Measurements from ENCODE around the gene WBP2NL.

WBP2NL gene

GRCh38 chr22:41996826-41997225, 1.8 kb upstream of the WBP2NL start:
- no peak overlapping the region for H3K4me3 ChIP-seq (ENCODE audit: low read depth, low read length)
- TF ChIP-seq, protein P1, sequence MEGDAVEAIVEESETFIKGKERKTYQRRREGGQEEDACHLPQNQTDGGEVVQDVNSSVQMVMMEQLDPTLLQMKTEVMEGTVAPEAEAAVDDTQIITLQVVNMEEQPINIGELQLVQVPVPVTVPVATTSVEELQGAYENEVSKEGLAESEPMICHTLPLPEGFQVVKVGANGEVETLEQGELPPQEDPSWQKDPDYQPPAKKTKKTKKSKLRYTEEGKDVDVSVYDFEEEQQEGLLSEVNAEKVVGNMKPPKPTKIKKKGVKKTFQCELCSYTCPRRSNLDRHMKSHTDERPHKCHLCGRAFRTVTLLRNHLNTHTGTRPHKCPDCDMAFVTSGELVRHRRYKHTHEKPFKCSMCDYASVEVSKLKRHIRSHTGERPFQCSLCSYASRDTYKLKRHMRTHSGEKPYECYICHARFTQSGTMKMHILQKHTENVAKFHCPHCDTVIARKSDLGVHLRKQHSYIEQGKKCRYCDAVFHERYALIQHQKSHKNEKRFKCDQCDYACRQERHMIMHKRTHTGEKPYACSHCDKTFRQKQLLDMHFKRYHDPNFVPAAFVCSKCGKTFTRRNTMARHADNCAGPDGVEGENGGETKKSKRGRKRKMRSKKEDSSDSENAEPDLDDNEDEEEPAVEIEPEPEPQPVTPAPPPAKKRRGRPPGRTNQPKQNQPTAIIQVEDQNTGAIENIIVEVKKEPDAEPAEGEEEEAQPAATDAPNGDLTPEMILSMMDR (IDR thresholded peaks at IDR 0.05; ENCODE audit: borderline replicate concordance, insufficient read depth, low read depth, low read length) = no peak

DNA sequence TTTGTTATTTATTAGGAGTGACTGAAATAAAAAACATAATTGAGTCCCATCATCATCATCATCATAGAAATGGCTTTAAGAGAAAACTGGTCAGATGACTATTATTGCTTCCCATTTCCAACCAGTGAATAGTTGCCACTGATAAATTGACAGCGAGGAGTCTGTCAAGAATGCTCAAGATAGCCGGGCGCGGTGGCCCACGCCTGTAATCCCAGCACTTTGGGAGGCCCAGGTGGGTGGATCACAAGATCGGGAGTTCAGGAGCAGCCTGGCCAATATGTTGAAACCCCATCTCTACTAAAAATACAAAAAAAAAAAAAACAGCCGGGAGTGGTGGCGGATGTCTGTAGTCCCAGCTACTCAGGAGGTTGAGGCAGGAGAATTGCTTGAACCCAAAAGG, 1.9 kb downstream of the WBP2NL start:
- TF ChIP-seq, protein P1 (IDR thresholded peaks at IDR 0.05; ENCODE audit: borderline replicate concordance, insufficient read depth, low read depth, low read length) = no peak
- H3K4me3 ChIP-seq (ENCODE audit: low read depth, low read length) = no peak overlapping the region

DNA sequence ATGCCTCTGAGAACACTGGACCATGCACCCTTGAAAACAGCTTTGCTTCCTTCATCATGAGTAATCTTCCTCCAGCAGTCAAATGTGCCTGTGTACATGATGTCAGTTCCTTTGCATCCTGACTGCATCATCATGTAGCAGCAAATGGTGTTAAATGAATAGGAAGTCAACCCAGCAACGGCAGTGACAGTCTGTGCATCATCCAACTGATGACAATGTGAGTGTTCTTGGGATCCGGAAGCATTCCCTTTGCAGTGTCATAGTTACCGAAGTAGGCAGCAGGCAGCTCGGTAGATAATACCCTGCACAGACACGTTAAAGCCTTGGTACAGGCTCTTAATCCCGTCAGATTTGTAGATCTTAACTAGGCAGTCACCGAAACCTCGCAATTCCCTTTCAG, 2.5 kb downstream of the WBP2NL start:
- H3K4me3 ChIP-seq (ENCODE audit: low read depth, low read length) = no peak overlapping the region
- TF ChIP-seq, protein P1 (IDR thresholded peaks at IDR 0.05; ENCODE audit: borderline replicate concordance, insufficient read depth, low read depth, low read length) = no peak

DNA sequence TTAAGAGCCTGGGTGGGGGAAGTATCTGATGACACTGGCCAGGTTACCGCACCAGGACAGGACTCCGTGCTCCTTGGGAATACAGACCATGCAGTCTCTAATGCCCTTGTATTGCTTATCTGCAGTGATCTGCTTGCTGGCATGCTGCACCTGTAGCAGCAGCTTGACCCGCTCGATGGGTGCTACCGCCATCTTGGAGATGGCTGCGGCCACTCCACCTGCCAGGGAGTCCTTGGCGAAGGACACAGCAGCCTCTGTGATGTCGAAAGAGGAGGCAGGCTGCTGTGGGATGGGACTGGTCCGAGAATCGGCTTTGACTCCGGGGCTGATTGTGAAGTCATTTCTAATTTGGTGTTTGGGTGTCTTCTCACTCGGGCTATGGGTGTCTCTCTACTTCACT, 3.1 kb downstream of the WBP2NL start:
- TF ChIP-seq, protein P1 (IDR thresholded peaks at IDR 0.05; ENCODE audit: borderline replicate concordance, insufficient read depth, low read depth, low read length) = no peak
- no peak overlapping the region for H3K4me3 ChIP-seq (ENCODE audit: low read depth, low read length)

DNA sequence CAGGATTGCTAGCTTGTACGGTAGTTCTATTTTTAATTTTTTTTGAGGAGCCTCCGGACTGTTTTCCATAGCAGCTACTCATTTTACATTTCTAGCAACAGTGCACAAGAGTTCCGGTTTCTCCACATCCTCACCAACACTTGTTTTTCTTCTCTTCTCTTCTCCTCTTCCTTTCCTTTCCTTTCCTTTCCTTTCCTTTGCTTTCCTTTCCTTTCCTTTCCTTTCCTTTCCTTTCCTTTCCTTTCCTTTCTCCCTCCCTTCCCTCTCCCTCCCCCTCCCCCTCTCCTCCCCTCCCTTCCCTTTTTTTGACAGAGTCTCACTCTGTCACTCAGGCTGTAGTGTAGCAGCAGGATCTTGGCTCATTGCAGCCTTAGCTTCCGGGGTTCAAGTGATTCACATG, 9.3 kb downstream of the WBP2NL start:
- no peak overlapping the region for H3K4me3 ChIP-seq (ENCODE audit: low read depth, low read length)
- TF ChIP-seq, protein P1 (IDR thresholded peaks at IDR 0.05; ENCODE audit: borderline replicate concordance, insufficient read depth, low read depth, low read length) = no peak

DNA sequence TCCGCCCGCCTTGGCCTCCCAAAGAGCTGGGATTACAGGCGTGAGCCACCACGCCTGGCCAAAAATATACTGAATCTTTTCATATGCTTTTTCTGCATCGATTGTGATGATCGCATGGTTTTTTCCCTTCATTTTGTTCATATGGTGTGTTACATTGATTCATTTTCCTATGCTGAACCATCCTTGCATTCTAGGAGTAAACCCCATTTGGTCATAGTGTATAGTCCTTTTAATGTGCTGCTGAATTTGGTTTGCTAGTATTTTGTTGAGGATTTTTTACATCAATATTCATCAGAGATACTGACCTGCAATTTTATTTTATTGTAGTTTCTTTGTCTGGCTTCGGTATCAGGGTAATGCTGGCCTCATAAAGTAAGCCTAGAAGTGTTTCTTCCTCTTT, 12.2 kb downstream of the WBP2NL start:
- TF ChIP-seq, protein P1 (IDR thresholded peaks at IDR 0.05; ENCODE audit: borderline replicate concordance, insufficient read depth, low read depth, low read length) = no peak
- no peak overlapping the region for H3K4me3 ChIP-seq (ENCODE audit: low read depth, low read length)

DNA sequence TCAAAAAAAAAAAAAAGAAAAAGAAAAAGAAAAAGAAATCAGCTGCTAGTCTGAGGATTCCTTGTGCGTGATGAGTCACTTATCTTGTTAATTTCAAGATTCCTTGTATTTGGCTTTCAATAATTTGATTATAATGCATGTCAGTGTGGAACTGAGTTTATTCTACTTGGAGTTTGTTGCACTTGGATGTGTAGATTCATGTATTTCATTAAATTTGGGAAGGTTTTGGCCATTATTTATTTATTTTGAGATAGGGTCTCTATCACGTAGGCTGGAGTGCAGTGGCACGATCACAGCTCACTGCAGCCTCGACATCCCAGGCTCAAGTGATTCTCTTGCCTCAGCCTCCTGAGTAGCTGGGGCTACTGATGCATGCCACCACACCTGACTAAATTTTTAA, 14.8 kb downstream of the WBP2NL start:
- TF ChIP-seq, protein P1 (IDR thresholded peaks at IDR 0.05; ENCODE audit: borderline replicate concordance, insufficient read depth, low read depth, low read length) = no peak
- no peak overlapping the region for H3K4me3 ChIP-seq (ENCODE audit: low read depth, low read length)

Measured in GM12875 (cell line).